Measurements from ENCODE around the gene PRR14. TPM values are rescaled to one million over a fixed set of nuclear protein-coding genes. Genes with fewer than 3 reads are reported as not detected.

PRR14 gene
- total and polyA plus RNA-seq, 2 of the 8 experiments (the other 6 are each of a cell fraction or from before 2014, with no cell fraction given), result 3.6 to 16.1 TPM

- DNase-seq (ENCODE audit: low read depth in 1 of 2, low spot score in 2 of 2) (peak; percentile 98 to 99), FAIRE-seq (peak; percentile 52)
- peaks cover 3 to 13% (median 6%) of the 10 kb centered on the region in 4 experiments; a peak in 5 of 8 replicates for H3K36me3 ChIP-seq (ENCODE audit: control insufficient read depth in 2 of 4, insufficient read depth in 4 of 4, low read length in 3 of 4)
- peak within 1 kb of the TSS; percentile 18; the same call in 1 of the 2 replicates for H2BK15ac ChIP-seq (ENCODE audit: low read length)
- peak within 1 kb of the TSS; percentile 68 for H4K91ac ChIP-seq (replicated peaks; ENCODE audit: insufficient read length, low read length)
- no peak within 1 kb of the TSS for H2BK20ac ChIP-seq (ENCODE audit: low read length)
- H3K4me3 ChIP-seq (ENCODE audit: extremely low read depth in 1 of 4, insufficient read depth in 2 of 4, low read depth in 3 of 4, low read length in 4 of 4), result peak within 1 kb of the TSS; percentile 88 to 98 (median 92)
- H3K9ac ChIP-seq (replicated peaks in 1 of 4; ENCODE audit: extremely low read depth in 1 of 4, low read depth in 3 of 4, low read length in 3 of 4), result peak within 1 kb of the TSS; percentile 93 to 97 (median 96)
- H3K18ac ChIP-seq (ENCODE audit: extremely low read depth, low read length), result peak within 1 kb of the TSS; percentile 91
- peak within 1 kb of the TSS; percentile 78 for H3K56ac ChIP-seq (replicated peaks; ENCODE audit: insufficient read length, low read depth, low read length)
- H4K20me1 ChIP-seq (replicated peaks in 1 of 2; ENCODE audit: control insufficient read depth in 1 of 2, insufficient read depth in 2 of 2, low read length in 2 of 2), result no peaks in the 10 kb centered on the region
- H4K5ac ChIP-seq (ENCODE audit: insufficient read length, low read depth, low read length), result peak within 1 kb of the TSS; percentile 69
- H2BK12ac ChIP-seq (ENCODE audit: low read depth, low read length), result 0 out of 2 replicates have a peak within 1 kb of the TSS, but pooled peaks have one; percentile 18
- H2AK5ac ChIP-seq (ENCODE audit: low read depth, low read length), result no peak within 1 kb of the TSS
- no peak within 1 kb of the TSS for H3K23ac ChIP-seq (ENCODE audit: insufficient read length)
- H3K9me3 ChIP-seq (ENCODE audit: insufficient read depth in 2 of 2, low read depth in 1 of 2, low read length in 1 of 2), result no peaks in the 10 kb centered on the region
- H3K4ac ChIP-seq (replicated peaks; ENCODE audit: insufficient read length, low read depth, low read length), result peak within 1 kb of the TSS; percentile 14
- POLR2A ChIA-PET (ENCODE audit: partially characterized antibody), result interaction anchor here (0.6 to 6.9 kb wide), 26 partner anchors 10 to 203 kb away, joined by 3 to 85 read pairs (median 4); partner anchors contain the start of genes DCTPP1, SEPHS2, ZNF688 and ZNF747
- 0 out of 4 replicates have a peak, but pooled peaks cover 0 to 5% of the 10 kb centered on the region in 2 experiments for H3K79me2 ChIP-seq (ENCODE audit: control insufficient read depth in 1 of 2, insufficient read depth in 2 of 2, low read length in 2 of 2)
- peak within 1 kb of the TSS; percentile 68 to 86 for H3K4me2 ChIP-seq (ENCODE audit: insufficient read depth in 1 of 2, low read depth in 2 of 2, low read length in 2 of 2)
- H2AFZ ChIP-seq (ENCODE audit: low read length), result peak within 1 kb of the TSS; percentile 82
- H3K79me1 ChIP-seq (ENCODE audit: low read depth, low read length), result no peaks in the 10 kb centered on the region
- peaks cover 0 to 3% (median 2%) of the 10 kb centered on the region in 4 experiments; a peak in 3 of 7 replicates for H3K4me1 ChIP-seq (replicated peaks in 1 of 4; ENCODE audit: control insufficient read depth in 3 of 4, insufficient read depth in 4 of 4, low read length in 3 of 4)
- H3K23me2 ChIP-seq (ENCODE audit: low read depth, low read length), result peaks cover 2% of the 10 kb centered on the region; the same call in 1 of the 2 replicates
- H2BK120ac ChIP-seq (replicated peaks; ENCODE audit: low read depth, low read length), result no peak within 1 kb of the TSS
- peak within 1 kb of the TSS; percentile 97 for H4K8ac ChIP-seq (ENCODE audit: extremely low read depth, insufficient read depth, low read length)
- CTCF ChIA-PET (ENCODE audit: partially characterized antibody), result interaction anchor here (0.7 to 2.7 kb wide), 8 partner anchors 9 to 180 kb away, joined by 3 to 11 read pairs (median 4); partner anchors contain the start of genes DCTPP1 and PRR14
- peak within 1 kb of the TSS; percentile 95 for H3K27ac ChIP-seq (ENCODE audit: low read depth, low read length)
- H3K27me3 ChIP-seq (replicated peaks in 1 of 4; ENCODE audit: control insufficient read depth in 3 of 4, extremely low read depth in 1 of 4, insufficient read depth in 3 of 4, low read length in 3 of 4), result no peaks in the 10 kb centered on the region
- H2BK5ac ChIP-seq (ENCODE audit: low read depth, low read length), result peak within 1 kb of the TSS; percentile 94
- 2% methylated on average over 55 of the region's 63 CpGs; no CpG with 5 or more reads in 1 of the 2 experiments for WGBS, 2 experiments (ENCODE audit: extremely low coverage in 1 of 2, insufficient coverage in 1 of 2, insufficient read length in 1 of 2, insufficient replicate concordance in 2 of 2, low coverage in 1 of 2, low lambda C conversion rate in 2 of 2, missing lambda C conversion rate in 1 of 2)
- no peak within 1 kb of the TSS for H3K14ac ChIP-seq (ENCODE audit: insufficient read length)
- TF ChIP-seq KDM4A (IDR thresholded peaks at IDR 0.05; ENCODE audit: low read depth, low read length, severe bottlenecking), result peak; percentile 24
- TF ChIP-seq GTF2F1 (IDR thresholded peaks at IDR 0.05; ENCODE audit: borderline replicate concordance, low read depth, low read length), result peak; percentile 88
- TF ChIP-seq RFX5 (IDR thresholded peaks at IDR 0.05; ENCODE audit: borderline replicate concordance, low read depth, low read length), result peak; percentile 20; the same call in 1 of the 2 replicates
- no peak for TF ChIP-seq MAFK (IDR thresholded peaks at IDR 0.05; ENCODE audit: low read depth, low read length)
- peak; percentile 35 for TF ChIP-seq SAP30 (IDR thresholded peaks at IDR 0.05; ENCODE audit: insufficient read depth, insufficient replicate concordance, low read length)
- no peak for TF ChIP-seq CBX8 (IDR thresholded peaks at IDR 0.05; ENCODE audit: borderline replicate concordance, low read depth, low read length)
- no peak for TF ChIP-seq FOSL1 (IDR thresholded peaks at IDR 0.05; ENCODE audit: insufficient read depth, low read depth, low read length)
- peak; percentile 100 for TF ChIP-seq YY1 (IDR thresholded peaks at IDR 0.05; ENCODE audit: low read depth, low read length)
- TF ChIP-seq NRF1 (IDR thresholded peaks at IDR 0.05; ENCODE audit: low read depth, low read length), result peak; percentile 13; the same call in 1 of the 2 replicates
- TF ChIP-seq PHF8 (conservative IDR thresholded peaks at IDR 0.05; ENCODE audit: low read depth, low read length), result peak; percentile 95
These were observed 40.6 kb upstream of the PRR14 start, which contains the start of gene ZNF689 for GRCh38 chr16:30609926-30610839. Gene ZNF689, minus strand, starts transcription at chr16:30610389. Its CDS starts 348 bp downstream, at chr16:30610041.

Measured in H1 (cell line).